Measurements from ENCODE around the gene CDK5RAP1. TPM values are rescaled to one million over a fixed set of nuclear protein-coding genes. Genes with fewer than 3 reads are reported as not detected.
A peak's percentile ranks its signal among the peaks of the same experiment; 100 is the strongest.

CDK5RAP1 gene
- total and polyA plus RNA-seq, 9 of the 15 experiments (the other 6 are each of a cell fraction or from before 2014, with no cell fraction given): 41.6 to 127 (median 58.3) TPM

- peak; percentile 49; the same call in 1 of the 2 replicates for TF ChIP-seq MGA (IDR thresholded peaks at IDR 0.05)
- peak in 1 of 2 experiments; percentile 64; a peak in 1 of 4 replicates for TF ChIP-seq FOXA3 (CRISPR knock-in tag; conservative IDR thresholded peaks at IDR 0.05 in 1 of 2, IDR thresholded peaks at IDR 0.05 in 1 of 2)
- peak; percentile 53; the same call in 1 of the 2 replicates for TF ChIP-seq ZEB2 (IDR thresholded peaks at IDR 0.05)
- peak; percentile 48; the same call in 1 of the 2 replicates for TF ChIP-seq ZNF444 (CRISPR knock-in tag; IDR thresholded peaks at IDR 0.05)
- TF ChIP-seq ELF4 (CRISPR knock-in tag; IDR thresholded peaks at IDR 0.05): no peak
- peak; percentile 66; the same call in 1 of the 2 replicates for TF ChIP-seq MYC (IDR thresholded peaks at IDR 0.05; ENCODE audit: low read depth, low read length)
- no peak for TF ChIP-seq MYC (CRISPR knock-in tag; IDR thresholded peaks at IDR 0.05; ENCODE audit: borderline replicate concordance, low read depth)
- TF ChIP-seq HDAC2 (IDR thresholded peaks at IDR 0.05): peak; percentile 66; the same call in 1 of the 2 replicates
- TF ChIP-seq TEAD2 (tag; IDR thresholded peaks at IDR 0.05): no peak
- peak; percentile 97 for TF ChIP-seq NCOR1 (IDR thresholded peaks at IDR 0.05)
Observed at GRCh38 chr20:33419140-33419974, 18.0 kb upstream of the CDK5RAP1 start (continued).
